BJ (cell line): Measurements from ENCODE around the gene MRPL24. TPM values are rescaled to one million over a fixed set of nuclear protein-coding genes. Genes with fewer than 3 reads are reported as not detected.
"Not testable (repeated sequence)": the region's sequence is repeated elsewhere in the genome, so short reads cannot be mapped to it uniquely, and the experiment has no call there.

Experiments used
- CTCF ChIA-PET: fragments of 350-600 bp; formaldehyde crosslinking; extraction: SDS; loops from one replicate; lab custom pipeline; 2021; ENCODE audit warnings: antibody characterized with exemption, inconsistent platforms; lab: Yijun Ruan, JAX
- POLR2A ChIA-PET: fragments of 300-600 bp; sonication (Branson Sonifier 250); formaldehyde crosslinking; extraction: SDS; loops from one replicate; lab custom pipeline; 2021; ENCODE audit warnings: antibody characterized with exemption; lab: Charles Lee
- DNase-seq: peaks from one replicate; pipeline ENCODE4 v3.0.0-alpha.2; 2011; ENCODE audit warnings: low read depth
- H3K27me3 ChIP-seq: 2 replicates; pipeline ENCODE4 v1.6.0; 2011; ENCODE audit warnings: low read length; ENCODE audit not compliant: control insufficient read depth, insufficient read depth
- H3K36me3 ChIP-seq: 2 replicates; pipeline ENCODE4 v1.5.1; 2011; ENCODE audit warnings: low read length; ENCODE audit not compliant: control insufficient read depth, insufficient read depth
- H3K4me3 ChIP-seq: 2 replicates; pipeline ENCODE4 v1.5.1; 2011; ENCODE audit warnings: low read depth, mild to moderate bottlenecking, control low read depth, low read length
- CTCF ChIP-seq: IDR thresholded peaks from 2 replicates; pipeline ENCODE4 v1.5.1; 2011; ENCODE audit warnings: low read depth, mild to moderate bottlenecking, control low read depth, inconsistent platforms, low read length, moderate library complexity; ENCODE audit not compliant: insufficient read depth
- polyA plus RNA-seq: library from polyadenylated mRNA; depleted of rRNA; stranded (reverse); fragments of >200 nt; gene quantifications from 2 replicates; pipeline ENCODE4 v1.2.3, GENCODE V29; 2011

The MRPL24 gene
- polyA plus RNA-seq, 1 experiment: 120 TPM

- Histone ChIP-seq H3K4me3 (no peak overlapping the region), H3K27me3 (no peaks in the 10 kb centered on the region), H3K36me3 (no peaks in the 10 kb centered on the region)
- no peak for DNase-seq
- no peak for TF ChIP-seq CTCF
- POLR2A ChIA-PET: no interaction called here
- CTCF ChIA-PET: interaction anchor here (0.9 kb wide), 1 partner anchor 35 kb away, joined by 3 read pairs; no protein-coding TSS in a partner anchor
These were observed 19.9 kb upstream of the MRPL24 start for GRCh38 chr1:156760796-156761104.

- DNase-seq: no peak
- Histone ChIP-seq H3K36me3 (no peaks in the 10 kb centered on the region), H3K27me3 (no peaks in the 10 kb centered on the region), H3K4me3 (no peak overlapping the region)
- TF ChIP-seq CTCF: no peak
- CTCF ChIA-PET: interaction anchor here (0.9 kb wide), 1 partner anchor 35 kb away, joined by 3 read pairs; no protein-coding TSS in a partner anchor
- POLR2A ChIA-PET: no interaction called here
These were observed 19.4 kb upstream of the MRPL24 start for GRCh38 chr1:156760092-156760795.

GRCh38 chr1:156757572-156758253 is 16.8 kb upstream of the MRPL24 start:
- CTCF ChIA-PET, DNase-seq, H3K36me3 ChIP-seq, POLR2A ChIA-PET, H3K4me3 ChIP-seq, H3K27me3 ChIP-seq: not testable (repeated sequence)

- no peaks in the 10 kb centered on the region for H3K27me3 ChIP-seq
- no peaks in the 10 kb centered on the region for H3K36me3 ChIP-seq
- ChIA-PET CTCF (interaction anchor here (1.1 to 2.1 kb wide), 4 partner anchors 12 to 104 kb away, joined by 3 to 7 read pairs (median 5); partner anchors contain the start of gene NTRK1), POLR2A (no interaction called here)
- TF ChIP-seq CTCF: no peak
- H3K4me3 ChIP-seq: no peak overlapping the region
- no peak for DNase-seq
These were observed 15.5 kb upstream of the MRPL24 start for GRCh38 chr1:156756355-156756754.

- H3K36me3 ChIP-seq: no peaks in the 10 kb centered on the region
- no peaks in the 10 kb centered on the region for H3K27me3 ChIP-seq
- TF ChIP-seq CTCF: no peak
- no peak for DNase-seq
- no peak overlapping the region for H3K4me3 ChIP-seq
- ChIA-PET CTCF (interaction anchor here (2.1 kb wide), 1 partner anchor 105 kb away, joined by 7 read pairs; the partner anchor contains the start of gene NTRK1), POLR2A (no interaction called here)
These were observed 14.7 kb upstream of the MRPL24 start for GRCh38 chr1:156755527-156755950.
